SK-N-SH (cell line): ENCODE data around the gene ZNF692. TPM values are rescaled to one million over a fixed set of nuclear protein-coding genes. Genes with fewer than 3 reads are reported as not detected.
A peak's percentile ranks its signal among the peaks of the same experiment; 100 is the strongest.

Source experiments
- CTCF ChIA-PET: fragments of 300-600, 350-600 bp; formaldehyde crosslinking; extraction: SDS; loops from one replicate; lab custom pipeline; 2021; lab: Yijun Ruan, JAX
- POLR2A ChIA-PET: fragments of 350-600 bp; sonication (Branson Sonifier 250); formaldehyde crosslinking; extraction: SDS; loops from one replicate; lab custom pipeline; 2020; ENCODE audit warnings: antibody characterized with exemption, inconsistent platforms; lab: Yijun Ruan, JAX
- DNase-seq: peaks from one replicate; pipeline ENCODE4 v3.0.0; 2012
- H2AFZ ChIP-seq: fragments of 200-600 bp; sonication (generic); 2 replicates; pipeline ENCODE4 v1.8.1; 2016; ENCODE audit warnings: antibody characterized with exemption, mild to moderate bottlenecking, low read depth
- H3F3A ChIP-seq: fragments of 200-600 bp; sonication (generic); replicated peaks from 2 replicates; pipeline ENCODE3; 2016; ENCODE audit warnings: antibody characterized with exemption, mild to moderate bottlenecking; ENCODE audit not compliant: insufficient read depth
- H3K27ac ChIP-seq, 2 experiments: fragments of 200-500 bp in 1 of 2; fragments of 200-600 bp in 1 of 2; sonication (Bioruptor generic) in 1 of 2; sonication (generic), shearing (Covaris generic) in 1 of 2; 2 replicates each; pipeline versions ENCODE4 v1.5.1 to v1.6.1; 2014 to 2016; ENCODE audit warnings: low read depth in 2 of 2, inconsistent platforms in 1 of 2, low read length in 1 of 2, mild to moderate bottlenecking in 1 of 2, mixed read lengths in 1 of 2
- H3K27me3 ChIP-seq: fragments of 200-600 bp; sonication (generic), shearing (Covaris generic); 2 replicates; pipeline ENCODE4 v1.6.1; 2016; ENCODE audit warnings: mixed run types; ENCODE audit not compliant: insufficient read depth
- H3K36me3 ChIP-seq, 2 experiments: fragments of 200-500 bp in 1 of 2; fragments of 200-600 bp in 1 of 2; sonication (Bioruptor generic) in 1 of 2; sonication (generic) in 1 of 2; replicated peaks in 1 of 2; 2 replicates each; pipeline versions ENCODE3 to v1.5.1; 2014 to 2016; ENCODE audit warnings: low read length in 1 of 2, mild to moderate bottlenecking in 1 of 2; ENCODE audit not compliant: insufficient read depth in 2 of 2, control insufficient read depth in 1 of 2
- H3K4me1 ChIP-seq, 2 experiments: fragments of 200-500 bp in 1 of 2; fragments of 200-600 bp in 1 of 2; sonication (Bioruptor generic) in 1 of 2; sonication (generic), shearing (Covaris generic) in 1 of 2; 2 replicates each; pipeline versions ENCODE4 v1.5.1 to v1.6.1; 2014 to 2016; ENCODE audit warnings: low read depth in 1 of 2, low read length in 1 of 2, mixed run types in 1 of 2; ENCODE audit not compliant: insufficient read depth in 2 of 2, control insufficient read depth in 1 of 2
- H3K4me2 ChIP-seq: fragments of 200-600 bp; sonication (generic), shearing (Covaris generic); 2 replicates; pipeline ENCODE4 v1.6.1; 2017; ENCODE audit warnings: mixed run types
- H3K4me3 ChIP-seq, 2 experiments: fragments of 200-500 bp in 1 of 2; fragments of 200-600 bp in 1 of 2; sonication (Bioruptor generic) in 1 of 2; sonication (generic), shearing (Covaris generic) in 1 of 2; 2 replicates each; pipeline versions ENCODE4 v1.5.1 to v1.8.1; 2014 to 2016; ENCODE audit warnings: low read depth in 2 of 2, inconsistent platforms in 1 of 2, low read length in 1 of 2, mild to moderate bottlenecking in 1 of 2, mixed read lengths in 1 of 2, moderate library complexity in 1 of 2
- H3K79me2 ChIP-seq: fragments of 200-600 bp; sonication (generic); 2 replicates; pipeline ENCODE4 v1.8.1; 2017; ENCODE audit warnings: mild to moderate bottlenecking; ENCODE audit not compliant: insufficient read depth
- H3K9ac ChIP-seq: fragments of 200-600 bp; sonication (generic); 2 replicates; pipeline ENCODE4 v1.6.1; 2017; ENCODE audit warnings: mixed run types
- H3K9me2 ChIP-seq: fragments of 200-600 bp; sonication (generic); 2 replicates; pipeline ENCODE4 v1.6.1; 2017; ENCODE audit warnings: mixed run types
- H3K9me3 ChIP-seq: fragments of 200-600 bp; sonication (generic); 2 replicates; pipeline ENCODE4 v1.6.1; 2017; ENCODE audit warnings: mixed run types, mild to moderate bottlenecking, moderate library complexity
- H4K20me1 ChIP-seq: fragments of 200-600 bp; sonication (generic); 2 replicates; pipeline ENCODE4 v1.6.1; 2017; ENCODE audit warnings: mild to moderate bottlenecking, mixed run types; ENCODE audit not compliant: insufficient read depth
- CTCF ChIP-seq: fragments of 200-600 bp; sonication (generic); IDR thresholded peaks from 2 replicates; pipeline ENCODE4 v1.6.1; 2017; ENCODE audit warnings: antibody characterized with exemption, mild to moderate bottlenecking, moderate library complexity
- EP300 ChIP-seq, 2 experiments: IDR thresholded peaks; 2 replicates each; pipeline versions ENCODE4 v1.4.0 to v1.6.1; 2012; ENCODE audit warnings: borderline replicate concordance in 1 of 2, low read depth in 1 of 2, low read length in 1 of 2
- FOSL2 ChIP-seq: IDR thresholded peaks from 2 replicates; pipeline ENCODE4 v1.4.0; 2012; ENCODE audit warnings: low read depth, mild to moderate bottlenecking, moderate library complexity, borderline replicate concordance
- FOXJ3 ChIP-seq: sonication (generic); formaldehyde crosslinking; IDR thresholded peaks from 2 replicates; pipeline ENCODE4 v1.5.1; 2020; ENCODE audit warnings: mild to moderate bottlenecking, missing genetic modification reagents
- FOXM1 ChIP-seq: IDR thresholded peaks from 2 replicates; pipeline ENCODE4 v1.4.0; 2012; ENCODE audit warnings: low read depth, mild to moderate bottlenecking
- IRF3 ChIP-seq: fragments of 150-350 bp; IDR thresholded peaks from 2 replicates; pipeline ENCODE4 v1.6.1; 2016; ENCODE audit warnings: mild to moderate bottlenecking, low read depth, low read length
- JUND ChIP-seq: IDR thresholded peaks from 2 replicates; pipeline ENCODE4 v1.4.0; 2012
- MEF2A ChIP-seq: IDR thresholded peaks from 2 replicates; pipeline ENCODE4 v1.4.0; 2012; ENCODE audit warnings: low read depth, borderline replicate concordance
- NFIC ChIP-seq: IDR thresholded peaks from 2 replicates; pipeline ENCODE4 v1.4.0; 2012; ENCODE audit warnings: borderline replicate concordance
- RAD21 ChIP-seq: IDR thresholded peaks from 2 replicates; pipeline ENCODE4 v1.6.1; 2012; ENCODE audit warnings: mild to moderate bottlenecking, low read length
- RCOR1 ChIP-seq: fragments of 150-350 bp; IDR thresholded peaks from 2 replicates; pipeline ENCODE4 v1.6.1; 2017; ENCODE audit warnings: antibody characterized with exemption, low read length
- RXRA ChIP-seq: IDR thresholded peaks from 2 replicates; pipeline ENCODE4 v1.4.0; 2012; ENCODE audit warnings: low read depth, mild to moderate bottlenecking, borderline replicate concordance
- SIN3A ChIP-seq: IDR thresholded peaks from 2 replicates; pipeline ENCODE4 v1.6.1; 2012; ENCODE audit warnings: low read depth, mild to moderate bottlenecking, low read length, moderate library complexity, borderline replicate concordance
- SMC3 ChIP-seq: IDR thresholded peaks from 2 replicates; pipeline ENCODE4 v1.6.1; 2012; ENCODE audit warnings: low read depth, low read length, improper control_type of control experiment
- TCF12 ChIP-seq: IDR thresholded peaks from 2 replicates; pipeline ENCODE4 v1.4.0; 2012
- TEAD4 ChIP-seq: IDR thresholded peaks from 2 replicates; pipeline ENCODE4 v1.4.0; 2012; ENCODE audit warnings: mild to moderate bottlenecking, borderline replicate concordance; ENCODE audit not compliant: insufficient read depth
- YY1 ChIP-seq: IDR thresholded peaks from 2 replicates; pipeline ENCODE4 v1.4.0; 2012; ENCODE audit warnings: low read depth, mild to moderate bottlenecking
- ZBTB33 ChIP-seq: IDR thresholded peaks from 2 replicates; pipeline ENCODE4 v1.4.0; 2012; ENCODE audit warnings: low read depth, borderline replicate concordance
- WGBS: methylation state at CpG from one replicate; pipeline ENCODE4 v1.1.6; 2017; ENCODE audit warnings: low lambda C conversion rate; 5-methylcytosine and 5-hydroxymethylcytosine counted together
- polyA plus RNA-seq, 3 experiments: library from polyadenylated mRNA; depleted of rRNA; stranded (reverse); fragments of >200 nt; gene quantifications; 2 replicates each; pipeline ENCODE4 v1.2.3, GENCODE V29; 2012
- TF ChIP-seq, protein P1 (sequence below): IDR thresholded peaks from 2 replicates; pipeline ENCODE4 v1.4.0; 2012; ENCODE audit warnings: low read depth
- TF ChIP-seq, protein P2 (sequence below): IDR thresholded peaks from 2 replicates; pipeline ENCODE4; 2012

Gene ZNF692
- polyA plus RNA-seq, 1 of the 3 experiments (the other 2 are of a cell fraction) = 47.0 TPM

DNA sequence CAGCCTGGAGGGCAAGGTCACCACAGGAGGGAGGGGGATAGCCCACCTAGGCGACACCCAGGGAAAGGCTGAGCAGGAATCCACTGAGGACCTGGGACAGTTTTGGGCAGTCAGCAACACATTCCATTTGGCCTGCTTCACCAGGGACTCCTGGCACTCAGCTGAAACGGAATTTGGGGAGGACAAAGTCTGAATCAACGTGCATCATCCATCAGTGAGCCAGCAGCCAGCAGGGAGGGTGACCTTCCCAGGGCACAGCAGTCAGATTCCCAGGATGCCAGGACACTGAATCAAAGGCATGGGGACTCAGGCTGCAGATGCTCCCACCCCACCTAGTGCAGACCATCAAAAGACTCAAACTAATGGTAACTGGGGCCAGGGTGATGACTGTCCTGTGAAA is 37.8 kb downstream of the ZNF692 start:
- Histone ChIP-seq H3K79me2 (peaks cover 81% of the 10 kb centered on the region), H3K4me1 (peaks cover 33 to 41% of the 10 kb centered on the region in 2 experiments), H3K9me3 (no peaks in the 10 kb centered on the region), H4K20me1 (peaks cover 6% of the 10 kb centered on the region; the same call in 1 of the 2 replicates), H3K4me3 (peak overlapping the region in 1 of 2 experiments; percentile 22; a peak in 1 of 4 replicates), H3F3A (peaks cover 29% of the 10 kb centered on the region), H3K9me2 (no peaks in the 10 kb centered on the region), H3K27ac (peak overlapping the region; percentile 17 to 92; a peak in 3 of 4 replicates), H3K9ac (peak overlapping the region; percentile 64), H2AFZ (no peak overlapping the region), H3K4me2 (peak overlapping the region; percentile 81), H3K27me3 (no peaks in the 10 kb centered on the region), H3K36me3 (peaks cover 14 to 36% of the 10 kb centered on the region in 2 experiments)
- DNase-seq = peak; percentile 13
- WGBS = 18% methylated on average over 2 of the region's 3 CpGs
- ChIA-PET POLR2A (no interaction called here), CTCF (interaction anchor here (1.6 to 5.0 kb wide), 2 partner anchors 14 to 17 kb away, joined by 3 to 24 read pairs; partner anchors contain the start of gene ZNF672)
- peak; percentile 98 for TF ChIP-seq TEAD4
- TF ChIP-seq CTCF = no peak
- no peak for TF ChIP-seq FOXJ3
- TF ChIP-seq ZBTB33 = peak; percentile 56; the same call in 1 of the 2 replicates
- TF ChIP-seq SIN3A = peak; percentile 71; the same call in 1 of the 2 replicates
- TF ChIP-seq RAD21 = no peak
- TF ChIP-seq SMC3 = no peak
- TF ChIP-seq, protein P1, sequence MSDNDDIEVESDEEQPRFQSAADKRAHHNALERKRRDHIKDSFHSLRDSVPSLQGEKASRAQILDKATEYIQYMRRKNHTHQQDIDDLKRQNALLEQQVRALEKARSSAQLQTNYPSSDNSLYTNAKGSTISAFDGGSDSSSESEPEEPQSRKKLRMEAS = peak; percentile 66
- peak; percentile 88 for TF ChIP-seq TCF12
- TF ChIP-seq JUND = peak; percentile 83
- TF ChIP-seq EP300 (IDR thresholded peaks at IDR 0.05; ENCODE audit: borderline replicate concordance in 1 of 2, low read depth in 1 of 2, low read length in 1 of 2) = peak in 1 of 2 experiments; percentile 88; a peak in 1 of 4 replicates
- peak; percentile 88; the same call in 1 of the 2 replicates for TF ChIP-seq RXRA
- TF ChIP-seq MEF2A = no peak
- TF ChIP-seq RCOR1 = no peak
- TF ChIP-seq YY1 = no peak
- TF ChIP-seq FOXM1 = 0 out of 2 replicates have a peak, but pooled peaks have one; percentile 52
- TF ChIP-seq, protein P2, sequence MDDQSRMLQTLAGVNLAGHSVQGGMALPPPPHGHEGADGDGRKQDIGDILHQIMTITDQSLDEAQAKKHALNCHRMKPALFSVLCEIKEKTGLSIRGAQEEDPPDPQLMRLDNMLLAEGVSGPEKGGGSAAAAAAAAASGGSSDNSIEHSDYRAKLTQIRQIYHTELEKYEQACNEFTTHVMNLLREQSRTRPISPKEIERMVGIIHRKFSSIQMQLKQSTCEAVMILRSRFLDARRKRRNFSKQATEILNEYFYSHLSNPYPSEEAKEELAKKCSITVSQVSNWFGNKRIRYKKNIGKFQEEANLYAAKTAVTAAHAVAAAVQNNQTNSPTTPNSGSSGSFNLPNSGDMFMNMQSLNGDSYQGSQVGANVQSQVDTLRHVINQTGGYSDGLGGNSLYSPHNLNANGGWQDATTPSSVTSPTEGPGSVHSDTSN = peak; percentile 80
- no peak for TF ChIP-seq IRF3
- TF ChIP-seq NFIC = peak; percentile 77
- peak; percentile 92; the same call in 1 of the 2 replicates for TF ChIP-seq FOSL2
